Adipose tissue (tissue), 3 donors: ENCODE data around the gene TMEM184A. TPM values are rescaled to one million over a fixed set of nuclear protein-coding genes. Genes with fewer than 3 reads are reported as not detected.

ENCODE experiments used
- H3K27ac ChIP-seq: one replicate; pipeline ENCODE4 v1.5.1; 2013; ENCODE audit warnings: low read depth, low read length
- WGBS, 3 donors: extraction: QIAGEN DNeasy Blood & Tissue Kit; methylation state at CpG; one replicate each; pipeline ENCODE4 v1.1.7; 2013; 5-methylcytosine and 5-hydroxymethylcytosine counted together
- polyA plus RNA-seq, 3 donors: library from polyadenylated mRNA; stranded (reverse); fragments of 200-250 nt; gene quantifications; one replicate each; pipeline ENCODE4 v1.2.3, GENCODE V29; 2013
- donor health status: healthy with polysubstance abuse.
- donor health status: Bipolar disorder and iron deficiency.
- donor health status: healthy.

The TMEM184A gene
- polyA plus RNA-seq, 3 donors: 0.34 to 16.8 (median 0.91) TPM

DNA sequence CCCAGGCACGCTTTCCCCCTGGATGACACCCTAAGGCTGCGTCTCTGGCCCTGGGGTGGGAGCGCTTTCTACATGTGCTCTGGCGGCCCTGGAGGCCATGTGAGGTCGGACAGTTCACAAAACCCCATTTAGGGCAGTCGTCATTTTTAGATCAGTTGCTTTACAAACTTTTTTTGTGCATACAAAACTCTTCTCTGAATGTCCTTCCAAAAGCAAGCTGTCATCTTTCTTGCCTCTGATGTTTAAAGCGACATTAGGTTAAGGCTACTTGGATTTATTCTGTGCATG lies 19.6 kb downstream of the TMEM184A start:
- WGBS, 3 donors: 58 to 70% (median 66%) methylated on average over 7 of the region's 7 CpGs
- no peak overlapping the region for H3K27ac ChIP-seq

DNA sequence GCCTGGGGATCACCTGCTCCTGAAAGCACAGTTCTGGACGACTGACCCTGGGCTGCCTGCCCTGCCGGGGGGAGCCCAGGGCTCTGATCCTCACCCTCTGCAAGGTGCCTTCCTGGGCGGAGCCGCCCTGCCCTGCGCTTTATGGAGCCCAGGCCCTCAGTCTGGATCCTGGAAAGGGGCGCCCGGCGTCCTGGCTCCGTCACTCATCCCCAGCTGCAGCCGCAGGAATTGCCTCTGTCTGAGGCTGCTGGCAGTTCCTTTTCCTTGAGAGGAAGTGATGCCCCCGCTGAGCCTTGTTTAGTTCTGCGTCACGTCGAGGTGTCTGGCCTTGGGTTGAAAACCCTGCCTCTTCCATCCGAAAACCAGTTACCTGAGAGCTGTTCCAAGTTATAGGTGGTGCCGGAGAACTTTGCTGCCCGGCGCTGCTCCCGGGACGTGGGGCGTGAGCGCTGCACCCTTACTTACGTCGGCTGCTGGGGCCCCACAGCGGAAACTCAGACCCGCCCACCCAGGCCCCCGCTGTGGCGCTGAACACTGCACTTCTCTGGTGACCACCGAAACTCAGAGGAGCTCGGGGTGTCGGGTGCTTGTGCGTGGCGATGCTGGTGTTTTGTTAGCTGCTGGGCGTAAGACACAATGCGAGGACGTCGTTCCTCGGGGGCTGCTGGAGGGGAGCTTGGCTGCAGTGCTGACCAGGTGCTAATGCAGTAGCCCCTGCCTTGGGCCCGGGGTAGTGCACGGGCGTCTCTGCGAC lies 20.1 kb downstream of the TMEM184A start:
- 82 to 86% (median 83%) methylated on average over 40 to 42 of the region's 42 CpGs for WGBS, 3 donors
- no peak overlapping the region for H3K27ac ChIP-seq

DNA sequence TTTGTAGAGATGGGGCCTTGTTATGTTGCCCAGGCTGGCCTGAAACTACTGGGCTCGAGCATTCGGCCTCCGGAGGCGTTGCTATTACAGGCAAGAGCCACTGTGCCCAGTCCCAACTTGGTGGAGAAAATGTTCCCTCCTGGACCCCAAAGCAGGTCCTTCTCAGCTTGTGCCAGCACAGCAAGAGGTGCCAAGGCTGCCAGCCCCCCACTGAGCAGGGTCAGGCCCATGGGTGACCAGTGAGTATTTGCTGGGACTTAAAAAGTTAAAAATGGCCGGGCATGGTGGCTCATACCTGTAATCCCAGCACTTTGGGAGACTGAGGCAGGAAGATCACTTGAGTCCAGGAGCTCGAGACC lies 20.9 kb downstream of the TMEM184A start:
- H3K27ac ChIP-seq: no peak overlapping the region
- 57 to 64% (median 62%) methylated on average over 6 of the region's 6 CpGs for WGBS, 3 donors

- 84 to 88% (median 88%) methylated on average over 28 to 30 of the region's 30 CpGs for WGBS, 3 donors
- H3K27ac ChIP-seq: no peak overlapping the region
These were observed 21.5 kb downstream of the TMEM184A start for GRCh38 chr7:1534330-1535099.

GRCh38 chr7:1533547-1534329 lies 22.3 kb downstream of the TMEM184A start:
- H3K27ac ChIP-seq: peak overlapping the region; percentile 93
- WGBS, 3 donors: 66 to 68% (median 67%) methylated on average over 24 of the region's 24 CpGs

DNA sequence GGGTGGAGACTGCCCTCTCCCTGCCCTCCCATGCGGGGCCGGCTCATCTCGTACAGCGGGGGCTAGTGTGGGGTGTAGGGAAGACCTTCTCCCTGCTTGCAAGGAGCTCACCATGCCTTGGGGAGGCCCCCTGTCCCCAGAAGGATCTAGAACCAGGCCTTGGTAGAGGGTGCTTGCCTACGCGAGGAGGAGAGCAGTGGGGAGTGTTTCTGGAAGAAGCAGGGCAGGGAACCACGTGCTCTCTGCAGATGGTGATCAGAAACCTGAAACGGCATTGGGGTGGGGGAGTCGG lies 22.8 kb downstream of the TMEM184A start:
- peak overlapping the region; percentile 93 for H3K27ac ChIP-seq
- 24 to 47% (median 33%) methylated on average over 9 of the region's 9 CpGs for WGBS, 3 donors

DNA sequence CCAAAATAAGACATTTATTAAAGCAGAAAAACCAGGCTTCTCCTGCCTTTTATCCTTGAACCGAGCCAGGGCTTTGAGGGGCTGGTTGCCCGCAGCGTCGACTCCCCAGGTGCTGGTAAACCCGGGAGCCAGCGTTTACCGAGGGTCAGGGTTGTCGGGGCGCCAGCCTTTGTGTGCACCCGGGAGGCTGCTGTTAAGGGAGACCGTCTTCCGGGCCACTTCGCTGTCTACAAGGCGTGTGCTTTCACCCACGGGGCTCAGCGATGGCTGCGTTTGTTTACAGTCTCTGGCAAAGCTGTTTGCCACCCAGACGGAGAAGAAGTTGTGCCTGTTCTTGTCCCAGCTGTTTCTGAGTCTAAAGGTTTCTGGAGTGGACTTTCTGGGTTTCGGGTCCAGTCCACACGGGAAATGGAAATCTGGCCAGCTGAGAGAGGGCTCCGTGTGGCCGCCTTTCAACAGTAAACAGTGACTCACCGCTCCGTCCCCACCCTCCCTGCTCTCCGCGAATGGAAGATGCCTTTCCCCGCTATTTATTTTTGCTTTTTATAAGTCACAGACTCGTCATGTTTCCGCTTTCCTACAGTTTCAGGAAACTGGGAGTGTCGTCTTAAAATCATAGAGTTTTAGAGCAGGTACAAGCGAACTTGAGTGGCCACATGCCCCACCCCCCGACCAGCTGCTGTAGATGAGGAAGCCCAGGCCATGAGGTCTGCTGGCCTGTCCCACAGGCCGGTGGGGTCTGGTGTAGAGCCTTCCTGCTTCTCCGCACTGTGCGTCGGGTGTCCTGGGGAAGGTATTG lies 23.4 kb downstream of the TMEM184A start:
- peak overlapping the region; percentile 93 for H3K27ac ChIP-seq
- WGBS, 3 donors: 2% methylated on average over 36 of the region's 36 CpGs

- WGBS, 3 donors: 14 to 30% (median 24%) methylated on average over 10 of the region's 10 CpGs
- peak overlapping the region; percentile 48 for H3K27ac ChIP-seq
These were observed 24.0 kb downstream of the TMEM184A start for GRCh38 chr7:1531979-1532455.

- 1 to 3% (median 3%) methylated on average over 40 to 55 of the region's 55 CpGs for WGBS, 3 donors
- peak overlapping the region; percentile 90 for H3K27ac ChIP-seq
These were observed 24.6 kb downstream of the TMEM184A start for GRCh38 chr7:1531263-1531978.

DNA sequence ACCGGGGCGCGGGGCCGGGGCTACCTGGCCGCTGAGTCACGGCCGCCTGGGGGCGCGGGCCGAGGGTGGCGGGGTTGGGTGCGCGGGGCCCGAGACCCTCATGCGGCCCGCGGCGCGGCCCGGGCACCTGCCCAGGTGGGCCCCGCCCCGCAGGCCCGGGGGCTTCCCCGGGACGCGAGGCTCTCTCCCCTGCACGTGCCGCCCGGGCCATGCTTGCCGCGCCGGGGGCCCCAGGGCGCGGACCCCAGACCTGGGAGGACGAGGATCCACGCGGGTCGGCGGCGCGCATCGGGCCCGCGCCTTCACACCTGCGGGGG lies 25.1 kb downstream of the TMEM184A start:
- WGBS, 3 donors: 1% methylated on average over 13 to 45 of the region's 45 CpGs; no CpG with 5 or more reads in 1 of the 3 donors

DNA sequence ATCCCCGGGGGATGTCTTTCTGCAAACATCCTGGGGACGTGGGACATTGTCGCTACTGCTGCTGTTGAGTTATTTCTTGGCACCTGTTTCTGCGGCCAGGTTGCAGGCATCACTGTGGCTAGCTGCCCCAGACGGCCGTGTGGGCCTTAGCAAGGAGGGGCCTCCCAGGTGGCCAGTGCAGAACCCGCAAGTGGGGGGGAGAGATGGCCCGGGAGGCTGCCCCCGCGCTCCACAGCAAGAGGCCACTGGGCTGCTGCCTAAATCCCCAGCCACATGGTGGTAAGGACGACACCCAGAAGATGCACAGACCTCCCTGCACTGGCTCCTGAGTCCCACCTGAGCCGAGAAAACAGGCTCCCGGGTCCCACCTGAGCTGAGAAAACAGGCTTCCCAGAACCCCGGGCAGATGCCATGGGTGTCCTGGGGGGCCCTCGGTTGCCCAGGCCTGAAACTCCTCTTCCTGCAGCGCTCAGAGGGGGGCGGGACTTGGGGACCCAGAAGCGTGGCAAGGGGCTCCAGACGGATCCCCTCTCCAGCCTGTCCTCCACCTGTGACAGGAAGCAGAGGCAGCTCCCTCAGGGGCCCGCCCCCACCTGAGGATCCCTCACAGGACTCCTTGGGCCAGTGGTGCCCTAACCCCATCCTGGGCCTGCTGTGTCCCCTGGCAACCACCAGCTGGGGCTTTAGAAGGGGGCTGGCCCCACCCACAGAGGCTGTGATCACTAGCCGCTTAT lies 26.5 kb downstream of the TMEM184A start:
- no peak overlapping the region for H3K27ac ChIP-seq
- 65 to 71% (median 70%) methylated on average over 21 of the region's 21 CpGs for WGBS, 3 donors

More for the DNA sequence above, 25.1 kb downstream of the TMEM184A start:
- H3K27ac ChIP-seq: peak overlapping the region; percentile 90

- 54 to 66% (median 56%) methylated on average over 6 of the region's 6 CpGs for WGBS, 3 donors
- no peak overlapping the region for H3K27ac ChIP-seq
These were observed 29.7 kb downstream of the TMEM184A start for GRCh38 chr7:1526271-1526754.

- WGBS, 3 donors: 91 to 95% (median 94%) methylated on average over 6 of the region's 6 CpGs
- no peak overlapping the region for H3K27ac ChIP-seq
These were observed 30.6 kb downstream of the TMEM184A start for GRCh38 chr7:1525409-1525808.

GRCh38 chr7:1523844-1524243 lies 32.2 kb downstream of the TMEM184A start:
- 77 to 82% (median 79%) methylated on average over 17 of the region's 17 CpGs for WGBS, 3 donors
- no peak overlapping the region for H3K27ac ChIP-seq

- no peak overlapping the region for H3K27ac ChIP-seq
- WGBS, 3 donors: 30 to 57% (median 51%) methylated on average over 13 of the region's 13 CpGs
These were observed 32.8 kb downstream of the TMEM184A start for GRCh38 chr7:1523208-1523607.

- 78 to 83% (median 81%) methylated on average over 11 of the region's 11 CpGs for WGBS, 3 donors
- no peak overlapping the region for H3K27ac ChIP-seq
These were observed 34.5 kb downstream of the TMEM184A start for GRCh38 chr7:1521456-1521855.

DNA sequence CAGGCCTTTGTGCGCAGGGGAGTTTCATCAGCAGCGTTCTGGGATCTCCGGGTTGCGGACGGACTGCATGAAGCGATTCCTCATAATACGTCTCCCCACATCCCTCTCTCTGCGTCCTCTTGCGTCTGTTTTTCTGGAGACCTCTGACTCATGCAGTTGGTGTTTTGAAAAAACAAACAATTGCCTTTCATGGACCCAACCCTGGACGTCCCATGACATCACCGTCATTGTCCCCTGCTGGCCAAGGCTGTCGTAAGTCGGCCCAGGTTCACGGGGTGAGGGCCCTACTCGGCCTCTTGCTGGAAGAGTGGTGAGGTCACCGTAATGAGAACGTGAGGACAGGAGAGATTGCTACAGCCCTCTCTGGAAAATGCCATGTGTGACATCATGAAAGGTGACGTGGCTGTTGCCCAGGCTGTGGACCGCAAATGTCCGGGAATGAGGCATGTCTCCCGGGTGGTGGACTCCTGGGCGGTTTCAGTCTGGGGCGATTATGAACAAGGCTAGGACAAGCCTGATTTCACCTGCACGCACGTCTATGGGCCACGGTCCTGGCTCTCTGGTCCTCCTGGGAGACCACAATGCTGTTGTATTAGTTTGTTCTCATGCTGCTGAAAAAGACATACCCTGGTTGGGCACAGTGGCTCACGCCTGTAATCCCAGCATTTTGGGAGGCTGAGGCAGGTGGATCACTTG lies 35.3 kb downstream of the TMEM184A start:
- 80 to 81% (median 81%) methylated on average over 27 of the region's 27 CpGs for WGBS, 3 donors
- H3K27ac ChIP-seq: no peak overlapping the region
